ENCODE measurements around the gene PRKCA. TPM values are rescaled to one million over a fixed set of nuclear protein-coding genes. Genes with fewer than 3 reads are reported as not detected.

The PRKCA gene
- polyA plus RNA-seq, 2 of the 4 experiments (the other 2 are of a cell fraction) = 28.8 to 65.0 TPM

GRCh38 chr17:66466840-66467367 lies 164.5 kb downstream of the PRKCA start (continued):
- TF ChIP-seq MAX (IDR thresholded peaks at IDR 0.05) = peak; percentile 98
- no peak for TF ChIP-seq FOSB (CRISPR knock-in tag; IDR thresholded peaks at IDR 0.05)
- peak; percentile 84 for TF ChIP-seq NFE2L2 (conservative IDR thresholded peaks at IDR 0.05; ENCODE audit: low read length)
- no peak for TF ChIP-seq CBX2 (IDR thresholded peaks at IDR 0.05; ENCODE audit: borderline replicate concordance, low read depth)
- no peak for TF ChIP-seq ZNF302 (CRISPR knock-in tag; IDR thresholded peaks at IDR 0.05)
- TF ChIP-seq RCOR1 (IDR thresholded peaks at IDR 0.05; ENCODE audit: low read depth, low read length) = no peak
- TF ChIP-seq JUNB (IDR thresholded peaks at IDR 0.05) = peak; percentile 89
- no peak for TF ChIP-seq POLR2A (IDR thresholded peaks at IDR 0.05; ENCODE audit: low read length)
- TF ChIP-seq HES2 (IDR thresholded peaks at IDR 0.05) = no peak
- no peak for TF ChIP-seq REST (IDR thresholded peaks at IDR 0.05)
- no peak for TF ChIP-seq NR3C1 (IDR thresholded peaks at IDR 0.05)
- TF ChIP-seq CEBPB (IDR thresholded peaks at IDR 0.05) = peak; percentile 61 to 91
- TF ChIP-seq GATA3 (IDR thresholded peaks at IDR 0.05; ENCODE audit: borderline replicate concordance) = peak; percentile 84; the same call in 1 of the 2 replicates
- no peak for TF ChIP-seq ESRRA (IDR thresholded peaks at IDR 0.05; ENCODE audit: borderline replicate concordance, low read length)

- CTCF ChIA-PET = interaction anchor here (0.6 to 1.5 kb wide), 9 partner anchors 8 to 1197 kb away, joined by 3 to 6 read pairs (median 3); no protein-coding TSS in a partner anchor
- no peaks in the 10 kb centered on the region for H3K9me3 ChIP-seq
- 69% methylated on average over 6 of the region's 6 CpGs for WGBS (ENCODE audit: missing lambda C conversion rate)
- peak; percentile 39 for FAIRE-seq
- H3K4me1 ChIP-seq = peaks cover 85% of the 10 kb centered on the region
- H3K27ac ChIP-seq = peak overlapping the region; percentile 75 to 91
- DNase-seq (ENCODE audit: low read depth in 1 of 2, low spot score in 1 of 2) = no peak
- H3K4me3 ChIP-seq = no peak overlapping the region
- peak overlapping the region; percentile 63 for H3K4me2 ChIP-seq
- POLR2A ChIA-PET = interaction anchor here (0.5 to 3.1 kb wide), 2 partner anchors 41 to 195 kb away, joined by 4 to 17 read pairs; no protein-coding TSS in a partner anchor
- TF ChIP-seq HDAC2 (IDR thresholded peaks at IDR 0.05) = no peak
- no peak for TF ChIP-seq MAX (IDR thresholded peaks at IDR 0.05)
- no peak for TF ChIP-seq CEBPB (IDR thresholded peaks at IDR 0.05)
- no peak for TF ChIP-seq RAD21 (conservative IDR thresholded peaks at IDR 0.05 in 1 of 2, IDR thresholded peaks at IDR 0.05 in 1 of 2)
- no peak for TF ChIP-seq HOXB13 (CRISPR knock-in tag; IDR thresholded peaks at IDR 0.05; ENCODE audit: low read depth)
- no peak for TF ChIP-seq KDM1A (IDR thresholded peaks at IDR 0.05; ENCODE audit: low read depth)
- TF ChIP-seq BCL3 (IDR thresholded peaks at IDR 0.05) = no peak
- TF ChIP-seq CHD4 (IDR thresholded peaks at IDR 0.05; ENCODE audit: borderline replicate concordance) = no peak
- ATAC-seq = no peak
Measured at GRCh38 chr17:66467766-66468165, 165.4 kb downstream of the PRKCA start.
